Astrocyte (in vitro differentiated cells and primary cell): ENCODE data around the gene KCNAB1.

ENCODE experiments used
- CTCF ChIP-seq: IDR thresholded peaks from 2 replicates; pipeline ENCODE4 v1.5.1; 2011; ENCODE audit warnings: low read depth, mild to moderate bottlenecking, inconsistent platforms, low read length, moderate library complexity; ENCODE audit not compliant: insufficient read depth
- EZH2 ChIP-seq: IDR thresholded peaks from 2 replicates; pipeline ENCODE4 v1.6.1; 2012; ENCODE audit warnings: mild to moderate bottlenecking, low read length, inconsistent platforms; ENCODE audit not compliant: insufficient read depth

- TF ChIP-seq CTCF (no peak), EZH2 (no peak)
Measured at GRCh38 chr3:156142702-156143101, 22.3 kb downstream of the KCNAB1 start.
